A549 (cell line): ENCODE data around the gene C9orf78. TPM values are rescaled to one million over a fixed set of nuclear protein-coding genes. Genes with fewer than 3 reads are reported as not detected.

ENCODE experiments used
- ATAC-seq, 2 experiments: fragments of 200-7000 bp in 1 of 2; fragments of >200 bp in 1 of 2; cut with Nextera tagmentation in 1 of 2; cut with Tn5 transposase in 1 of 2; 3 replicates each; pipeline versions ENCODE4 v1.8.0 to v1.9.1; 2018 to 2020; ENCODE audit warnings: mild to moderate bottlenecking in 1 of 2, moderate library complexity in 1 of 2
- CTCF ChIA-PET: fragments of 300-600 bp; sonication (Branson Sonifier 250); formaldehyde crosslinking; extraction: SDS; loops from one replicate; lab custom pipeline; 2021; ENCODE audit warnings: antibody characterized with exemption, inconsistent platforms; lab: Yijun Ruan, JAX
- POLR2A ChIA-PET: fragments of 350-600 bp; formaldehyde crosslinking; extraction: SDS; loops from one replicate; lab custom pipeline; 2021; ENCODE audit warnings: antibody characterized with exemption, inconsistent platforms; lab: Yijun Ruan, JAX
- DNase-seq, 2 experiments: peaks; one replicate each; pipeline versions ENCODE4 v3.0.0 to v3.0.0-alpha.2; 2011 to 2016; ENCODE audit warnings: low read depth in 1 of 2, low spot score in 1 of 2
- FAIRE-seq: peaks from 2 replicates; lab custom pipeline; 2011; peaks lifted over from hg19 to GRCh38; lab: Jason Lieb, UNC
- H3K27ac ChIP-seq, 2 experiments: fragments of >200 bp; sonication (Bioruptor Twin); formaldehyde crosslinking; 3 replicates each; pipeline ENCODE4 v1.5.1; 2016 to 2017
- H3K4me1 ChIP-seq: fragments of >200 bp; sonication (Bioruptor Twin); formaldehyde crosslinking; 3 replicates; pipeline ENCODE4 v1.6.1; 2016
- H3K4me2 ChIP-seq: fragments of >200 bp; sonication (Bioruptor Twin); formaldehyde crosslinking; 3 replicates; pipeline ENCODE4 v1.6.1; 2016
- H3K4me3 ChIP-seq: fragments of >200 bp; sonication (Bioruptor Twin); formaldehyde crosslinking; 3 replicates; pipeline ENCODE4 v1.5.1; 2016
- H3K9me3 ChIP-seq: fragments of >200 bp; sonication (Bioruptor Twin); formaldehyde crosslinking; 3 replicates; pipeline ENCODE4 v1.6.1; 2016
- CBX8 ChIP-seq: fragments of 200-600 bp; sonication (generic); IDR thresholded peaks from 2 replicates; pipeline ENCODE4 v1.6.1; 2016
- CEBPB ChIP-seq, 2 experiments: fragments of >200 bp in 1 of 2; sonication (Bioruptor Twin) in 1 of 2; formaldehyde crosslinking in 1 of 2; IDR thresholded peaks; 2 replicates each; pipeline ENCODE4 v1.6.1; 2012 to 2016
- CTCF ChIP-seq: fragments of >200 bp; sonication (Bioruptor Twin); formaldehyde crosslinking; IDR thresholded peaks from 3 replicates; pipeline ENCODE4 v1.5.1; 2016
- E2F6 ChIP-seq: IDR thresholded peaks from 2 replicates; pipeline ENCODE4 v1.6.1; 2012; ENCODE audit warnings: low read depth, borderline replicate concordance
- EHF ChIP-seq: fragments of 250-450 bp; sonication (Bioruptor Pico); IDR thresholded peaks from 2 replicates; pipeline ENCODE4 v1.5.0; 2020; ENCODE audit warnings: mild to moderate bottlenecking
- ESRRA ChIP-seq: fragments of 150-350 bp; IDR thresholded peaks from 2 replicates; pipeline ENCODE4 v1.6.1; 2014; ENCODE audit warnings: mild to moderate bottlenecking, low read length, borderline replicate concordance
- FOSB ChIP-seq: fragments of 250-450 bp; sonication (Bioruptor Pico); IDR thresholded peaks from 2 replicates; pipeline ENCODE4 v1.5.0; 2020; ENCODE audit warnings: mild to moderate bottlenecking, moderate library complexity
- FOXS1 ChIP-seq: fragments of 250-450 bp; sonication (Bioruptor Pico); IDR thresholded peaks from 2 replicates; pipeline ENCODE4 v1.5.0; 2020; ENCODE audit warnings: mild to moderate bottlenecking, moderate library complexity
- GATA3 ChIP-seq: IDR thresholded peaks from 2 replicates; pipeline ENCODE4 v1.6.1; 2012; ENCODE audit warnings: borderline replicate concordance
- HDAC2 ChIP-seq: fragments of 200-600 bp; sonication (generic); IDR thresholded peaks from 2 replicates; pipeline ENCODE4 v1.6.1; 2016
- HEYL ChIP-seq: fragments of 250-450 bp; sonication (Bioruptor Pico); IDR thresholded peaks from 2 replicates; pipeline ENCODE4 v1.8.0; 2021; ENCODE audit warnings: mild to moderate bottlenecking, moderate library complexity
- HMGXB4 ChIP-seq: fragments of 250-450 bp; sonication (Bioruptor Pico); IDR thresholded peaks from 2 replicates; pipeline ENCODE4 v1.5.0; 2021; ENCODE audit warnings: mild to moderate bottlenecking, moderate library complexity, borderline replicate concordance
- KDM5A ChIP-seq: fragments of 200-600 bp; sonication (generic); IDR thresholded peaks from 2 replicates; pipeline ENCODE4 v1.6.1; 2016; ENCODE audit warnings: antibody characterized with exemption, mild to moderate bottlenecking
- MAX ChIP-seq: IDR thresholded peaks from 2 replicates; pipeline ENCODE4 v1.6.1; 2012
- NFE2L2 ChIP-seq: fragments of 150-350 bp; conservative IDR thresholded peaks from 2 replicates; pipeline ENCODE4 v1.6.1; 2014; ENCODE audit warnings: low read length
- POLR2AphosphoS2 ChIP-seq: conservative IDR thresholded peaks from 2 replicates; pipeline ENCODE4 v1.6.1; 2012; ENCODE audit warnings: low read length, improper control_type of control experiment, inconsistent platforms
- RARB ChIP-seq: fragments of 250-450 bp; sonication (Bioruptor Pico); IDR thresholded peaks from 2 replicates; pipeline ENCODE4 v1.8.0; 2021; ENCODE audit warnings: mild to moderate bottlenecking, moderate library complexity
- RCOR1 ChIP-seq: fragments of 150-350 bp; IDR thresholded peaks from 2 replicates; pipeline ENCODE4 v1.6.1; 2014; ENCODE audit warnings: antibody characterized with exemption, low read length, low read depth
- SREBF2 ChIP-seq: fragments of 450-650 bp; IDR thresholded peaks from 2 replicates; pipeline ENCODE4 v1.6.1; 2014; ENCODE audit warnings: mild to moderate bottlenecking, moderate library complexity
- TFCP2L1 ChIP-seq: fragments of 250-450 bp; sonication (Bioruptor Pico); IDR thresholded peaks from 2 replicates; pipeline ENCODE4 v1.5.0; 2021; ENCODE audit warnings: mild to moderate bottlenecking
- ZC3H11A ChIP-seq: fragments of 450-650 bp; IDR thresholded peaks from 2 replicates; pipeline ENCODE4 v1.6.1; 2014; ENCODE audit warnings: antibody characterized with exemption, mild to moderate bottlenecking
- ZNF302 ChIP-seq: fragments of 250-450 bp; sonication (Bioruptor Pico); IDR thresholded peaks from 2 replicates; pipeline ENCODE4 v1.9.0; 2021; ENCODE audit warnings: inconsistent platforms, mild to moderate bottlenecking, moderate library complexity
- WGBS: methylation state at CpG from one replicate; pipeline ENCODE4 v1.1.6; 2017; ENCODE audit errors: missing lambda C conversion rate; 5-methylcytosine and 5-hydroxymethylcytosine counted together
- polyA plus RNA-seq, 4 experiments: library from polyadenylated mRNA; depleted of rRNA in 3 of 4; stranded (reverse); fragments of >200 nt; fragmentation: RNase III in 1 of 4; extraction: RNeasy Plus Mini Kit Qiagen cat#74134 plus additional on column Dnase treatment in 1 of 4; gene quantifications; 2 replicates in 3 of 4; 3 replicates in 1 of 4; pipeline ENCODE4 v1.2.3, GENCODE V29; 2011 to 2017
- TF ChIP-seq, protein P1 (sequence below): fragments of 250-450 bp; sonication (Bioruptor Pico); IDR thresholded peaks from 2 replicates; pipeline ENCODE4 v1.5.0; 2020; ENCODE audit warnings: low read depth, mild to moderate bottlenecking, moderate library complexity

Gene C9orf78
- polyA plus RNA-seq, 2 of the 4 experiments (the other 2 are of a cell fraction) = 91.4 to 131 TPM

DNA sequence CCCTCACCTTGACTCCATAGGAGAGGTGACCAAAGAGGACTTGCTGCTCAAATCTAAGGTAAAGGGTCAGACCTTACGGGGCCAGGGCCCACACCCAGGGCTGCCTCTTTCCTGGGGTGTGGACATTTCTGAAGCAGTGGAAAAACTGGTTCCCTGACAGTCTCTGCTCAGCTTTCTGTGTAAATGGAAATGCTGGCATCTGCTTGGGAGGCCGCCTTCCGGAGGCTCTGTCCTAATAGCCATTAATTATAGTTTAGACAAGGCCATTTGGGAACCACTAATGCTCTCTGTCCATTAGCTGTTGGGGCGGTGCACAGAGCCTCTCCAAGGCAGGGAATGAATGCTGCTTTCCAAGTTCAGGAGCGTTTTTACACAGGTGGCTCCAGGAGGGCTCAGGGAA is 17.5 kb upstream of the C9orf78 start:
- 83% methylated on average over 5 of the region's 5 CpGs for WGBS
- ChIA-PET CTCF (interaction anchor here (1.2 to 1.6 kb wide), 2 partner anchors 9 to 15 kb away, joined by 3 to 4 read pairs; no protein-coding TSS in a partner anchor), POLR2A (no interaction called here)
- Histone ChIP-seq H3K9me3 (no peaks in the 10 kb centered on the region), H3K4me3 (no peak overlapping the region), H3K27ac (no peak overlapping the region), H3K4me1 (no peaks in the 10 kb centered on the region), H3K4me2 (no peak overlapping the region)
- TF ChIP-seq, protein P1, sequence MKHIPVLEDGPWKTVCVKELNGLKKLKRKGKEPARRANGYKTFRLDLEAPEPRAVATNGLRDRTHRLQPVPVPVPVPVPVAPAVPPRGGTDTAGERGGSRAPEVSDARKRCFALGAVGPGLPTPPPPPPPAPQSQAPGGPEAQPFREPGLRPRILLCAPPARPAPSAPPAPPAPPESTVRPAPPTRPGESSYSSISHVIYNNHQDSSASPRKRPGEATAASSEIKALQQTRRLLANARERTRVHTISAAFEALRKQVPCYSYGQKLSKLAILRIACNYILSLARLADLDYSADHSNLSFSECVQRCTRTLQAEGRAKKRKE (CRISPR knock-in tag) = no peak
- TF ChIP-seq ZC3H11A (no peak), HDAC2 (no peak), ZNF302 (no peak), MAX (no peak), NFE2L2 (no peak), HMGXB4 (no peak), FOXS1 (CRISPR knock-in tag) (no peak), TFCP2L1 (CRISPR knock-in tag) (no peak)
- no peak for FAIRE-seq
- ATAC-seq = no peak
- no peak for DNase-seq

DNA sequence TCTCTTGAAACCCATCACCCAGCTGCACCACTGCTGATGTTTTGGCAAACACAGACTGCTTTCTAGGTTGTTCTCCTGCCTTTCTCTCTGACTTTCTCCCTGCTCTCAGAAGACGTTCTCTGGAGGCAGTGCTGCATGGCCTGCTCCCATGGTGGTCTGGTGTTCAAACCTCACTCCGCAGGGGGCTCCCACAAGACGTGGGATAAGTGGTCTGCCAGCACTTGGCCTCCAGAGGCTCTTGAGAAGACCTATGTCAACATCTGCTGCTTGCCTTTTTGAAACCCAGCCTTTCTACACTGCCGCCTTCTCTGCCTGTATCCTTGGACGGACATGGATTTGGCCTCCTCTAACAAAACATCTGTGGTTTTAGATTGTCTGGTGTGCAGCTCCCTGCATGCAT is 16.7 kb upstream of the C9orf78 start:
- no peak for FAIRE-seq

More for the DNA sequence above, 16.7 kb upstream of the C9orf78 start:
- DNase-seq (no peak), ATAC-seq (no peak)
- H3K4me1 ChIP-seq = no peaks in the 10 kb centered on the region
- TF ChIP-seq RARB (CRISPR knock-in tag) (no peak), CEBPB (IDR thresholded peaks at IDR 0.05) (no peak), HEYL (CRISPR knock-in tag) (no peak), ESRRA (no peak), ZNF302 (no peak), FOSB (CRISPR knock-in tag) (no peak), KDM5A (no peak), GATA3 (no peak), POLR2AphosphoS2 (no peak), EHF (CRISPR knock-in tag) (no peak), E2F6 (no peak), NFE2L2 (no peak), SREBF2 (no peak), CTCF (no peak), RCOR1 (no peak), CBX8 (no peak)
- TF ChIP-seq, protein P1 (CRISPR knock-in tag) = no peak
- H3K27ac ChIP-seq = no peak overlapping the region
- H3K4me3 ChIP-seq = no peak overlapping the region
- CTCF ChIA-PET = interaction anchor here (1.1 to 1.5 kb wide), 3 partner anchors 10 to 34 kb away, joined by 3 read pairs; no protein-coding TSS in a partner anchor
- H3K4me2 ChIP-seq = no peak overlapping the region
- 55% methylated on average over 5 of the region's 5 CpGs for WGBS
- POLR2A ChIA-PET = no interaction called here
- no peaks in the 10 kb centered on the region for H3K9me3 ChIP-seq
